ENCODE results near the gene HACE1.

HACE1 gene

DNA sequence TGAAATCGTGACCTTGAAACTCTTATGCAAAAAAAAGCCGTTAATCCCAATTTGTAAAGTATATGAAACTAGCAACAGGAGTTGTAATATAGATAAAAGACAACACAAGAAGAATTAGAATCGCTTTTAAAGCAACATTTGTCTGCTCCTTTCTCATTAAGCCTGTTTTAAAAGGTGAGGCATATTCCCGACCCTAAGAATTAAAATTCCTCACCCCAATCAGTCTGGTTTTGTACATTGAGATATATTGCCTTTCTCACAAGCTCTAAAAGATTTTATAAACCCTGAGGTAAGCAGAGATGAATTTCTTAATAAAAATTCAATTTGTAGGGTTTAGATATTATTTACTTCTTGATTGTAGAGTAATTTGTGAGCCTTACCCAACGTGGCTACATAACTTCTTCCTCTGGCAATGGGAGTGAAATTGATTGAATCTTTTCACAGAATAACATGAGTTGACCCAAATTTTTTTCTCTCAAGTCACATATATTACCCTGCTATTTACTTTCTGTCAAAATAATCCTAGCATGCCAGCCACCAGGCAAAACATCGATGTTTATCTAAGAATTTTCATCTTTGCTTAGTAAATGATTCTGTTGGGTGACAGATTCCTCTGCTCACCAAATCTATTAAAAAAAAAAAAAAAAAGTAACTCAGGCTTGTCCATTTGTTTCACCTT lies 173.7 kb downstream of the HACE1 start:
- Histone ChIP-seq H3K27me3 (ENCODE audit: insufficient read depth, low read length) (no peaks in the 10 kb centered on the region), H3K9me3 (ENCODE audit: insufficient read depth, low read depth, low read length) (no peaks in the 10 kb centered on the region; the same call in 1 of the 2 replicates), H3K27ac (ENCODE audit: low read depth, low read length) (no peak overlapping the region), H3K9ac (ENCODE audit: low read depth, low read length) (no peak overlapping the region), H3K36me3 (ENCODE audit: insufficient read depth, low read length) (no peaks in the 10 kb centered on the region), H3K4me1 (ENCODE audit: insufficient read depth, low read length) (peaks cover 8% of the 10 kb centered on the region; the same call in 1 of the 2 replicates), H3K4me3 (ENCODE audit: low read length) (no peak overlapping the region)
- WGBS: 94% methylated on average over 2 of the region's 6 CpGs

- 92% methylated on average over 2 of the region's 2 CpGs for WGBS
- H3K27me3 ChIP-seq (ENCODE audit: insufficient read depth, low read length): no peaks in the 10 kb centered on the region
- no peak overlapping the region for H3K4me3 ChIP-seq (ENCODE audit: low read length)
- H3K4me1 ChIP-seq (ENCODE audit: insufficient read depth, low read length): peaks cover 6% of the 10 kb centered on the region; the same call in 1 of the 2 replicates
- no peaks in the 10 kb centered on the region for H3K36me3 ChIP-seq (ENCODE audit: insufficient read depth, low read length)
- no peak overlapping the region for H3K9ac ChIP-seq (ENCODE audit: low read depth, low read length)
- H3K9me3 ChIP-seq (ENCODE audit: insufficient read depth, low read depth, low read length): peaks cover 1% of the 10 kb centered on the region; the same call in 1 of the 2 replicates
- no peak overlapping the region for H3K27ac ChIP-seq (ENCODE audit: low read depth, low read length)
Measured at GRCh38 chr6:104684911-104685415, 174.8 kb downstream of the HACE1 start.

DNA sequence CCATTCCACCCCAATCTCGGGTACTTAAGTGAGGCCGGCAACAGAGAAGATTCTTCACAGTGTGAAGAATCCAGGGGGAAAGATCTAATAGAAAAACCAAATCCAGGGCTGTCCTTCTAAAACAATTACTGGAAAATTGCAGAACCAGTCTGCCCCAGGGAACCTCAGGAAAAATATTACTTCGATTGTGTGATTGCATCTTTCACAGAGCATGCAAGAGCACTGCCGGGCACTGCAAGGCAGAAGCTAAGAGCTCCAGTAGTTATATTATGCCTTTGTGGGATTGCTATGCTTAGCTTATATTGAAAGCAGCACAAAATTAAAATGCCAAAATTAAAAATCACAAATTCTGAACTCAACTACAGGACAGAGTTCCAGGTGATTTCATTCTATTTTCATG lies 175.9 kb downstream of the HACE1 start:
- 93% methylated on average over 4 of the region's 4 CpGs for WGBS
- no peaks in the 10 kb centered on the region for H3K27me3 ChIP-seq (ENCODE audit: insufficient read depth, low read length)
- H3K27ac ChIP-seq (ENCODE audit: low read depth, low read length): no peak overlapping the region
- H3K4me1 ChIP-seq (ENCODE audit: insufficient read depth, low read length): no peaks in the 10 kb centered on the region
- H3K9ac ChIP-seq (ENCODE audit: low read depth, low read length): no peak overlapping the region
- peaks cover 5% of the 10 kb centered on the region; the same call in 1 of the 2 replicates for H3K9me3 ChIP-seq (ENCODE audit: insufficient read depth, low read depth, low read length)
- no peaks in the 10 kb centered on the region for H3K36me3 ChIP-seq (ENCODE audit: insufficient read depth, low read length)
- H3K4me3 ChIP-seq (ENCODE audit: low read length): no peak overlapping the region

GRCh38 chr6:104682722-104683643 lies 176.7 kb downstream of the HACE1 start:
- Histone ChIP-seq H3K27ac (ENCODE audit: low read depth, low read length) (no peak overlapping the region), H3K9ac (ENCODE audit: low read depth, low read length) (no peak overlapping the region), H3K4me3 (ENCODE audit: low read length) (no peak overlapping the region), H3K36me3 (ENCODE audit: insufficient read depth, low read length) (no peaks in the 10 kb centered on the region), H3K27me3 (ENCODE audit: insufficient read depth, low read length) (no peaks in the 10 kb centered on the region), H3K9me3 (ENCODE audit: insufficient read depth, low read depth, low read length) (peaks cover 5% of the 10 kb centered on the region; the same call in 1 of the 2 replicates), H3K4me1 (ENCODE audit: insufficient read depth, low read length) (no peaks in the 10 kb centered on the region)
- WGBS: 61% methylated on average over 15 of the region's 15 CpGs

- H3K4me3 ChIP-seq (ENCODE audit: low read length): no peak overlapping the region
- no peak overlapping the region for H3K27ac ChIP-seq (ENCODE audit: low read depth, low read length)
- no peaks in the 10 kb centered on the region for H3K27me3 ChIP-seq (ENCODE audit: insufficient read depth, low read length)
- no peaks in the 10 kb centered on the region for H3K36me3 ChIP-seq (ENCODE audit: insufficient read depth, low read length)
- H3K9me3 ChIP-seq (ENCODE audit: insufficient read depth, low read depth, low read length): peaks cover 5% of the 10 kb centered on the region; the same call in 1 of the 2 replicates
- H3K4me1 ChIP-seq (ENCODE audit: insufficient read depth, low read length): no peaks in the 10 kb centered on the region
- H3K9ac ChIP-seq (ENCODE audit: low read depth, low read length): no peak overlapping the region
- 98% methylated on average over 1 of the region's 2 CpGs for WGBS
Measured at GRCh38 chr6:104680539-104680938, 179.2 kb downstream of the HACE1 start.

- Histone ChIP-seq H3K9ac (ENCODE audit: low read depth, low read length) (no peak overlapping the region), H3K36me3 (ENCODE audit: insufficient read depth, low read length) (no peaks in the 10 kb centered on the region), H3K9me3 (ENCODE audit: insufficient read depth, low read depth, low read length) (peaks cover 5% of the 10 kb centered on the region; the same call in 1 of the 2 replicates), H3K4me3 (ENCODE audit: low read length) (no peak overlapping the region), H3K4me1 (ENCODE audit: insufficient read depth, low read length) (no peaks in the 10 kb centered on the region), H3K27ac (ENCODE audit: low read depth, low read length) (no peak overlapping the region), H3K27me3 (ENCODE audit: insufficient read depth, low read length) (no peaks in the 10 kb centered on the region)
- no CpG with 5 or more reads among the region's 1 CpG for WGBS
Measured at GRCh38 chr6:104679971-104680370, 179.7 kb downstream of the HACE1 start.

Measured in HUES64 (cell line).